SK-N-MC (cell line): ENCODE data around the gene CAMTA1.

Experiments
- DNase-seq: peaks from one replicate; pipeline ENCODE4 v3.0.0-alpha.2; 2011; ENCODE audit warnings: low read depth, low spot score
- H3K27ac ChIP-seq: fragments of 200-600 bp; sonication (generic); 2 replicates; pipeline ENCODE4 v1.5.1; 2016; ENCODE audit warnings: mixed run types
- H3K36me3 ChIP-seq: fragments of 200-600 bp; sonication (generic); 2 replicates; pipeline ENCODE4 v1.6.1; 2017; ENCODE audit warnings: antibody characterized with exemption, low read length, mixed read lengths; ENCODE audit not compliant: insufficient read depth
- H3K4me3 ChIP-seq: fragments of 200-600 bp; sonication (generic); 2 replicates; pipeline ENCODE4 v1.5.1; 2016
- H3K9ac ChIP-seq: fragments of 200-600 bp; sonication (generic); 2 replicates; pipeline ENCODE4 v1.8.0; 2017; ENCODE audit warnings: mixed run types, mixed read lengths; ENCODE audit not compliant: insufficient read length
- H3K9me3 ChIP-seq: fragments of 200-600 bp; sonication (generic); 2 replicates; pipeline ENCODE4 v1.6.1; 2017; ENCODE audit warnings: low read depth, mild to moderate bottlenecking, antibody characterized with exemption, low read length, moderate library complexity, mixed read lengths
- EZH2 ChIP-seq: fragments of 200-600 bp; sonication (generic); IDR thresholded peaks from one replicate; pipeline ENCODE4 v1.6.1; 2017; ENCODE audit warnings: antibody characterized with exemption
- FOXP2 ChIP-seq: optimal IDR thresholded peaks from 2 replicates; pipeline ENCODE3; 2011; ENCODE audit warnings: mild to moderate bottlenecking, moderate library complexity; ENCODE audit not compliant: insufficient read depth; ENCODE audit errors: extremely low read length, control extremely low read depth
- POLR2AphosphoS5 ChIP-seq: IDR thresholded peaks from 2 replicates; pipeline ENCODE4 v1.6.1; 2012; ENCODE audit warnings: mild to moderate bottlenecking, low read depth, low read length, borderline replicate concordance

The CAMTA1 gene

GRCh38 chr1:6756457-6756856 lies 28.8 kb upstream of the CAMTA1 start:
- no peak overlapping the region for H3K27ac ChIP-seq
- no peak for DNase-seq
- H3K9ac ChIP-seq: no peak overlapping the region
- no peak overlapping the region for H3K4me3 ChIP-seq
- no peaks in the 10 kb centered on the region for H3K9me3 ChIP-seq
- no peaks in the 10 kb centered on the region for H3K36me3 ChIP-seq
- TF ChIP-seq EZH2 (no peak), FOXP2 (no peak), POLR2AphosphoS5 (no peak)

- no peaks in the 10 kb centered on the region for H3K9me3 ChIP-seq
- no peaks in the 10 kb centered on the region for H3K36me3 ChIP-seq
- no peak overlapping the region for H3K4me3 ChIP-seq
- H3K9ac ChIP-seq: no peak overlapping the region
- DNase-seq: no peak
- TF ChIP-seq POLR2AphosphoS5: no peak
- TF ChIP-seq FOXP2: no peak
- TF ChIP-seq EZH2: no peak
- H3K27ac ChIP-seq: no peak overlapping the region
Measured at GRCh38 chr1:6757719-6758435, 27.4 kb upstream of the CAMTA1 start.

- TF ChIP-seq POLR2AphosphoS5 (no peak), FOXP2 (no peak)
- Histone ChIP-seq H3K27ac (no peak overlapping the region), H3K36me3 (no peaks in the 10 kb centered on the region), H3K9me3 (no peaks in the 10 kb centered on the region), H3K9ac (no peak overlapping the region), H3K4me3 (no peak overlapping the region)
- DNase-seq: no peak
Measured at GRCh38 chr1:6761196-6761737, 24.0 kb upstream of the CAMTA1 start.

DNA sequence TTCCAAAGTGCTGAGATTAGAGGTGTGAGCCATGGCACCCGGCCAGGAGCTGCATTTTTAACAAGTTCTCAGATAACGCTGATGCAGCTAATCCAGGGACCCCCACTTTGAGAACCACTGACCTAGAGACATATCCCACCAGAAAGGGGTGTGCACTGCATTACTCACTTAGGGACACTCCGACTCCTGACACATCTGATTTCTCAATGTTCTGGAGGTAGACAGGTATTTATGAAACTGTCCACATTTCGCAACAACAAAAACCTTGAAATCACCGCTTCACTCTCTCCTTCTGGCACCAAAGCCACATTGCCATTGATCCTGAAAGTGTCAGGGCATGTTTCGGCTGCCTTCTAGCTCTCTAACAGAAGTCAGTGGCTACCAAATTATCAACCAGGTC lies 23.2 kb upstream of the CAMTA1 start:
- Histone ChIP-seq H3K9me3 (no peaks in the 10 kb centered on the region), H3K4me3 (no peak overlapping the region), H3K36me3 (no peaks in the 10 kb centered on the region), H3K27ac (no peak overlapping the region), H3K9ac (no peak overlapping the region)
- TF ChIP-seq POLR2AphosphoS5: no peak
- no peak for TF ChIP-seq EZH2
- TF ChIP-seq FOXP2: no peak
- no peak for DNase-seq

GRCh38 chr1:6770751-6771440 lies 14.4 kb upstream of the CAMTA1 start:
- Histone ChIP-seq H3K36me3 (no peaks in the 10 kb centered on the region), H3K9ac (no peak overlapping the region), H3K9me3 (no peaks in the 10 kb centered on the region), H3K27ac (no peak overlapping the region), H3K4me3 (no peak overlapping the region)
- no peak for DNase-seq
- TF ChIP-seq EZH2: no peak
- no peak for TF ChIP-seq POLR2AphosphoS5
- TF ChIP-seq FOXP2: no peak

- DNase-seq: no peak
- no peaks in the 10 kb centered on the region for H3K36me3 ChIP-seq
- no peak overlapping the region for H3K9ac ChIP-seq
- H3K27ac ChIP-seq: no peak overlapping the region
- H3K4me3 ChIP-seq: no peak overlapping the region
- no peak for TF ChIP-seq EZH2
- TF ChIP-seq POLR2AphosphoS5: no peak
- no peak for TF ChIP-seq FOXP2
- H3K9me3 ChIP-seq: no peaks in the 10 kb centered on the region
Measured at GRCh38 chr1:6771441-6771769, 13.8 kb upstream of the CAMTA1 start.

- Histone ChIP-seq H3K27ac (no peak overlapping the region), H3K4me3 (no peak overlapping the region), H3K9ac (no peak overlapping the region), H3K9me3 (no peaks in the 10 kb centered on the region), H3K36me3 (no peaks in the 10 kb centered on the region)
- TF ChIP-seq FOXP2 (no peak), POLR2AphosphoS5 (no peak), EZH2 (no peak)
- no peak for DNase-seq
Measured at GRCh38 chr1:6774381-6774780, 10.9 kb upstream of the CAMTA1 start.

DNA sequence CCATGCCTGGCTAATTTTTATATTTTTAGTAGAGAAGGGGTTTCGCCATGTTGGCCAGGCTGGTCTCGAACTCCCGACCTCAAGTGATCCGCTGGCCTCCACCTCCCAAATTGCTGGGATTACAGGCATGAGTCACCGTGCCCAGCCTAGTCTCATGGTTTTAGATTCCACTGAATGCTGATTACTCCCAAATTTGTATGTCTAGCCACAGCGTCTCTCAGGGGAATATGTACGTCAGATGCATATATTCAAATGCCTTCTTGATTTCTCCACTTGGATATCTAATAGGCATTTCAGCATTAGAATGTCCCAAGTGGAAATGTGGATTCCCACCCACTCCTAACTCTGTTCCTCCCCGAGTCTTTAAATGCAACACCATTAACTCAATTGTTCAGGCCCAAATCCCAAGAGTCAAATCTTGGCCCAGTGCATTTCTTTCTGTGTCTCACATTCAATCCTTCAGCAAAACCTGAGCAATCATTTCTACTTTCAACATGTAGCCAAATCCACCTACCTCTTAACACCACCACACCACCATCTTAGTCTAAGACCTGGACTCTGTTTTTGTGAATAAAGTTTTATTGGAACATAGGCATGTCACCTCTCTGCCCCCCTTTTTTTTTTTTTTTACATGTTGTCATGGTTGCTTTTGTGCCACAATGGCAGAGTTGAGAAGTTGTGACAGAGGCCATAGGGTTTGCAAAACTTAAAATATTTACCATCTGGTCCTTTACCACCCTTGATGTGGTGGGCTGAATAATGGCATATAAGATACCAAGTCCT lies 9.8 kb upstream of the CAMTA1 start:
- H3K27ac ChIP-seq: no peak overlapping the region

More for the DNA sequence above, 9.8 kb upstream of the CAMTA1 start:
- TF ChIP-seq EZH2: no peak
- no peak for TF ChIP-seq POLR2AphosphoS5
- no peak for TF ChIP-seq FOXP2
- no peak for DNase-seq
- no peaks in the 10 kb centered on the region for H3K9me3 ChIP-seq
- no peaks in the 10 kb centered on the region for H3K36me3 ChIP-seq
- no peak overlapping the region for H3K9ac ChIP-seq
- no peak overlapping the region for H3K4me3 ChIP-seq
